ENCODE data around the gene SORBS1. TPM values are rescaled to one million over a fixed set of nuclear protein-coding genes. Genes with fewer than 3 reads are reported as not detected.

SORBS1 gene
- total RNA-seq, 1 experiment from 2014 or later, result 4.1 TPM

- H3K27ac ChIP-seq (ENCODE audit: low read length), result no peak overlapping the region
- POLR2A ChIA-PET (ENCODE audit: unreplicated experiment), result interaction anchor here (0.6 kb wide), 1 partner anchor 1819 kb away, joined by 3 read pairs; no protein-coding TSS in a partner anchor
Measured at GRCh38 chr10:95531994-95532399, 29.2 kb downstream of the SORBS1 start.

GRCh38 chr10:95531058-95531809, 29.9 kb downstream of the SORBS1 start:
- H3K4me2 ChIP-seq (ENCODE audit: low read length), result no peak overlapping the region
- H3F3A ChIP-seq (ENCODE audit: low read length, unreplicated experiment), result no peaks in the 10 kb centered on the region
- no peak for TF ChIP-seq EZH2 (IDR thresholded peaks at IDR 0.05; ENCODE audit: low read length, unreplicated experiment)
- no peak for TF ChIP-seq EZH2phosphoT487 (IDR thresholded peaks at IDR 0.05; ENCODE audit: borderline replicate concordance, low read length)
- TF ChIP-seq CTCF (conservative IDR thresholded peaks at IDR 0.05; ENCODE audit: low read depth, low read length), result no peak
- no peaks in the 10 kb centered on the region for H3K9me3 ChIP-seq (ENCODE audit: low read length)
- no peaks in the 10 kb centered on the region for H3K79me2 ChIP-seq (ENCODE audit: low read length)
- H3K27me3 ChIP-seq (ENCODE audit: low read length), result no peaks in the 10 kb centered on the region
- DNase-seq, result no peak
- no TSS peak for BruUV-seq (replicated peaks)
- H4K20me1 ChIP-seq (ENCODE audit: low read length), result no peaks in the 10 kb centered on the region
- POLR2A ChIA-PET (ENCODE audit: unreplicated experiment), result interaction anchor here (0.6 kb wide), 1 partner anchor 1819 kb away, joined by 3 read pairs; no protein-coding TSS in a partner anchor
- H3K4me1 ChIP-seq (ENCODE audit: insufficient read depth, low read length), result peaks cover 11% of the 10 kb centered on the region
- CTCF ChIA-PET, result no interaction called here
- no peak overlapping the region for H2AFZ ChIP-seq (ENCODE audit: low read length)
- H3K36me3 ChIP-seq (ENCODE audit: low read depth, low read length), result no peaks in the 10 kb centered on the region
- H3K9ac ChIP-seq (ENCODE audit: low read length), result no peak overlapping the region
- no peak for ATAC-seq
- no peak overlapping the region for H3K27ac ChIP-seq (ENCODE audit: low read length)
- no peaks in the 10 kb centered on the region for H3K9me2 ChIP-seq (replicated peaks; ENCODE audit: low read length)
- intact Hi-C loops (cut with micrococcal nuclease), result no loop called here
- no peak overlapping the region for H3K4me3 ChIP-seq (ENCODE audit: low read length)

More at GRCh38 chr10:95531994-95532399, 29.2 kb downstream of the SORBS1 start:
- DNase-seq (no peak), ATAC-seq (no peak)
- no peaks in the 10 kb centered on the region for H3K27me3 ChIP-seq (ENCODE audit: low read length)
- H3K9me2 ChIP-seq (replicated peaks; ENCODE audit: low read length), result no peaks in the 10 kb centered on the region
- no TSS peak for BruUV-seq (replicated peaks)
- TF ChIP-seq EZH2 (IDR thresholded peaks at IDR 0.05; ENCODE audit: low read length, unreplicated experiment), result no peak
- TF ChIP-seq EZH2phosphoT487 (IDR thresholded peaks at IDR 0.05; ENCODE audit: borderline replicate concordance, low read length), result no peak
- TF ChIP-seq CTCF (conservative IDR thresholded peaks at IDR 0.05; ENCODE audit: low read depth, low read length), result no peak
- H3K4me2 ChIP-seq (ENCODE audit: low read length), result no peak overlapping the region
- H3K9me3 ChIP-seq (ENCODE audit: low read length), result no peaks in the 10 kb centered on the region
- H2AFZ ChIP-seq (ENCODE audit: low read length), result no peak overlapping the region
- CTCF ChIA-PET, result no interaction called here
- H3K4me1 ChIP-seq (ENCODE audit: insufficient read depth, low read length), result peaks cover 13% of the 10 kb centered on the region
- no peaks in the 10 kb centered on the region for H3K79me2 ChIP-seq (ENCODE audit: low read length)
- H3K9ac ChIP-seq (ENCODE audit: low read length), result no peak overlapping the region
- no peaks in the 10 kb centered on the region for H4K20me1 ChIP-seq (ENCODE audit: low read length)
- H3F3A ChIP-seq (ENCODE audit: low read length, unreplicated experiment), result no peaks in the 10 kb centered on the region
- intact Hi-C loops (cut with micrococcal nuclease), result no loop called here
- H3K36me3 ChIP-seq (ENCODE audit: low read depth, low read length), result no peaks in the 10 kb centered on the region
- no peak overlapping the region for H3K4me3 ChIP-seq (ENCODE audit: low read length)

- Histone ChIP-seq H3K4me3 (ENCODE audit: low read length) (no peak overlapping the region), H2AFZ (ENCODE audit: low read length) (no peak overlapping the region), H3K9ac (ENCODE audit: low read length) (no peak overlapping the region), H3K27ac (ENCODE audit: low read length) (no peak overlapping the region), H3K27me3 (ENCODE audit: low read length) (no peaks in the 10 kb centered on the region), H3K79me2 (ENCODE audit: low read length) (no peaks in the 10 kb centered on the region), H3K4me1 (ENCODE audit: insufficient read depth, low read length) (peaks cover 11% of the 10 kb centered on the region), H3K9me2 (replicated peaks; ENCODE audit: low read length) (no peaks in the 10 kb centered on the region), H3K4me2 (ENCODE audit: low read length) (no peak overlapping the region), H3F3A (ENCODE audit: low read length, unreplicated experiment) (no peaks in the 10 kb centered on the region), H3K9me3 (ENCODE audit: low read length) (no peaks in the 10 kb centered on the region), H3K36me3 (ENCODE audit: low read depth, low read length) (no peaks in the 10 kb centered on the region), H4K20me1 (ENCODE audit: low read length) (no peaks in the 10 kb centered on the region)
- POLR2A ChIA-PET (ENCODE audit: unreplicated experiment), result no interaction called here
- no peak for DNase-seq
- no TSS peak for BruUV-seq (replicated peaks)
- ATAC-seq, result no peak
- CTCF ChIA-PET, result no interaction called here
- intact Hi-C loops (cut with micrococcal nuclease), result no loop called here
- TF ChIP-seq CTCF (conservative IDR thresholded peaks at IDR 0.05; ENCODE audit: low read depth, low read length) (no peak), EZH2phosphoT487 (IDR thresholded peaks at IDR 0.05; ENCODE audit: borderline replicate concordance, low read length) (no peak), EZH2 (IDR thresholded peaks at IDR 0.05; ENCODE audit: low read length, unreplicated experiment) (no peak)
Measured at GRCh38 chr10:95530561-95530960, 30.6 kb downstream of the SORBS1 start.
